Measurements from ENCODE around the gene SKP1.

Gene SKP1

DNA sequence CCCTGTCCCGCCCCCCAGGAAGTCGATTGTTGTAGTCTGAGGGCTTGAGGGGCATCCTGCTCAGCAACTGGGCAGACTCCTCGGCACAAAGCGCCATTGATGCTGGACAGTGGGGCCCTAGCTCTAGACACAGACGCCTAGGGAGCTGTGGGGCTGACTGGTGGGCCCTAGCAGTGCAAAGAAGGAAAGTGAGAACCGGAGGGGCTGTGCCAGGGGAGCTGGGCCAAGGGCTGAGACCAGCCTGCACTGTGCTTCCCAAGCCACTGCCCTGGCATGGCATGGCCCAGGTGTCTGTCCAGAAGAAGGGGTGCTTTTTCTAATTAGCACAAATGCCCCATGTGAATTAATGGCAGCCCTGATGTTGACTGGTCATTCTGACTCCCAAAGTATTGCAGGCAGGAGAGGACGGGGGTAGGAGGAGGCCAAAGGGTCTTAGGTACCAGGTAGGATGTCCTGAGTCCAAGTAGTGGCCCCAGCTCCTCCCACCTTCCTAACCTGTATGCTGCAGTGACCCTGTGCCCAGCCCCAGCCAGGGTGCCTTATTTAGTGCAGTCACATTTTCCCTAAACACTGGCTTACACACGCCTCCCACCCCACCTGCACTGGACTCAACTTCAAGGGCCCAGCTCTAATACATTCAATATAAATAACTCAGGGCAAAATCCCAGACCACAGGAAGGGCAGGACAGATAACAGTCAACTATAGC lies 46.4 kb downstream of the SKP1 start:
- DNase-seq (ENCODE audit: low read depth) = no peak

DNA sequence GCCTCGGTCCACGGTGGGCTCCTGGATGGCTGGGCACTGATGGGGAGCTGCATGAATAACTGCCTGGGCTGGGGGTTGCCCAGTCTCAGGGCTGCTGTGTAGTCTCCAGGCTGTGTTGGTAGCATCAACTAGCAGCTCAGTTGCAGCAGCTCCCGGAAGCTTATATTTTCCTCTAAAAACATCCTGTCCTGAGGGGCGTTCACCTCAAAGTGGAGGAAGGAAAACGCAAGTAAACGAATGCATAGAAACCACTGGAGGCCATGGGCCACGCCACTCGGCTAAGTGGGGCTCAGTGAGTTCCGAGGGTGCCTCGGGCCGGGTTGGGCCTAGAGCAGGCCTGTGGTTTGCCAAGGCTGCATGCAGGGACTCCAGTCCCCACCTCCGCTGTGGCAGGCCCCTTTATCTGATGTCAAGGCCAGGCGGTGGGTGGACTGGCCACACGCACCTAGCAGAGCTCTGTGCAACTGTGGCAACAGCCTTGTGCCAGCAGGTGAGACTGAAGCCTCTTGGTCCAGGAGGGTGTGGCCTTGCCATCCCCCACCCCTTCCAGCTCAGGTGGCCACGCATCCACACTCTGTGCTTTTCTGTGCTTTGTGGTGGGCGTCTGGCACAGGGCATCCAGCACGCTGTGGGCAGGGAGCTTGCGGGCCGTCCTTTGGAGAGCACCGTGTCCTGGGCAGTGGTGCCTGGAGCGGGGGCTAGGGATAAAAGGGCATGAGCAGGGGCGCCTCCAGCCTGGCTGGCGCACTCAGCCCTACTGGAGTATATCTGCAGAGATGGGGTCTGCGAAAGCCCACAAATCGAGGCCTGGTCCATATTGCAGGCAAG lies 47.1 kb downstream of the SKP1 start:
- DNase-seq (ENCODE audit: low read depth) = no peak

DNA sequence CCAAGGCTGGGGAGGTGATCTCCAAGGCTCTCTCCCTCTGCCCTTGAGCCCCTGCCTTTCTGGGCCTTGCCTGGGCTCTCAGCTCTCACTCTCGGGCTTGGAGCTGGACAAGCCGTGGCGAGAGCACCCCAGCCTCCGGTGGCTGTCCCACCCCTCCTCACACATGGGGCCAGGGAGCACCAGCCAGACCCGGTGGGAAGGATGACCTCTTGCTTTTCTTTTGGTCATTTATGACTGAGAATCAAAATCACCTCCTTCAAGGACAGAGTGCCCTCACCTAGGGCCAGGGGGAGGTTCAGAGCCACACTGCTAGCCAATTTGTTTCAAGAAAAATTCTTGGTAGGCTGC lies 48.1 kb downstream of the SKP1 start:
- DNase-seq (ENCODE audit: low read depth) = no peak

DNA sequence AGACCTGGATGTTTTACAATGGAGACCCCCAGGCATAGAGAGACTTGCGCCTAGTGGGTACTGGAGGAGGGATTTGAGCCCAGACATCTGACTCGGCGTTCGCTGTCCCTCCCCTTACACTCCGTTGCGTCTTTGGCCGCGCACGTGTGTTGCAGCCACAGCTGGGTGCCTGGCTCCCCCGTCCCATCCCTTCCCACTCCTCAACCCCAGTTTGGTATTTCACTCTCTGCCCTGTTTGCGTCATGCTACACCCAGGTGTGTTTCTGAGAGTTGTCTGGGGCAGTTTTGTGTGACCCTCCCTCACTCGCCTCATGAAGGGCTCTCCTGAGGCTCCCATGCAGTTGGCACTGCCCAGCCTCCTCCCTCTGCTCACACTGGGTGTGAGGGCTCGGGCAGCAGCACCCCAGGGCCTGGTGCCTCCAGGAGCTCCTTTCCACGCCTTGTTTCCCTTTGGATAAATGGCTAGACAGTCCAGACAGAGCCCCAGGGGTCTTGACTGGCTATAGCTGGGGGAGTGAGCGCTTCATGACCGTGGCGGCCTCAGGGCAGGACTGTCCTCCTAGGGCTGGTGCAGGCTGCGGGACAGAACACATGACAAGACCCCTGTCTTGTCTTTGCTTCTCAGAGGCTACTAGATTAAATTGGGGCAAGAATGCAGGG lies 48.6 kb downstream of the SKP1 start:
- no peak for DNase-seq (ENCODE audit: low read depth)

DNA sequence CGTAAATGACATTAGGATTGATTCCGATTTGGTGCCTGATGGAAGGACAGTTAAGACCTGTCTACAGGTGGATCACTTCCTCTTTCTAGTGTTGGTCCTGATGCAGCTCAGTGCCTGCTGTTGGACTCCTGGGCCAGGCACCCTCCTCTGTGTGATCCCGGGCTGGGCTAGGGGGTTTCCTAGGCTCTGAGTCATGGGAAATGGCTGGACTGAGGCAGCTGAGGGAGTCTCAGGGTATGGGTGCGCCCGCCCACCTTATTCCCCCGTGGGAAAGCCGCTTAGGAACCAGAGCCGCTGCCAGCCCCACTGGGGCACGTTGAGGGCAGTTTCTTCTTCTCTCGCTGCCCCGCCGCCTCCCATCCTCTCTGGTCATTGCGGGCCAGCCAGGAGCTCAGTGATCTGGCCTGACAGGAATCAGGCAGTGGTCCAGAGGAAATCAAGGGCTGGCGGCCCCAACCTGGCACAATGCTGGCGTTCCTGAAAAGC lies 49.3 kb downstream of the SKP1 start:
- DNase-seq (ENCODE audit: low read depth) = no peak

DNA sequence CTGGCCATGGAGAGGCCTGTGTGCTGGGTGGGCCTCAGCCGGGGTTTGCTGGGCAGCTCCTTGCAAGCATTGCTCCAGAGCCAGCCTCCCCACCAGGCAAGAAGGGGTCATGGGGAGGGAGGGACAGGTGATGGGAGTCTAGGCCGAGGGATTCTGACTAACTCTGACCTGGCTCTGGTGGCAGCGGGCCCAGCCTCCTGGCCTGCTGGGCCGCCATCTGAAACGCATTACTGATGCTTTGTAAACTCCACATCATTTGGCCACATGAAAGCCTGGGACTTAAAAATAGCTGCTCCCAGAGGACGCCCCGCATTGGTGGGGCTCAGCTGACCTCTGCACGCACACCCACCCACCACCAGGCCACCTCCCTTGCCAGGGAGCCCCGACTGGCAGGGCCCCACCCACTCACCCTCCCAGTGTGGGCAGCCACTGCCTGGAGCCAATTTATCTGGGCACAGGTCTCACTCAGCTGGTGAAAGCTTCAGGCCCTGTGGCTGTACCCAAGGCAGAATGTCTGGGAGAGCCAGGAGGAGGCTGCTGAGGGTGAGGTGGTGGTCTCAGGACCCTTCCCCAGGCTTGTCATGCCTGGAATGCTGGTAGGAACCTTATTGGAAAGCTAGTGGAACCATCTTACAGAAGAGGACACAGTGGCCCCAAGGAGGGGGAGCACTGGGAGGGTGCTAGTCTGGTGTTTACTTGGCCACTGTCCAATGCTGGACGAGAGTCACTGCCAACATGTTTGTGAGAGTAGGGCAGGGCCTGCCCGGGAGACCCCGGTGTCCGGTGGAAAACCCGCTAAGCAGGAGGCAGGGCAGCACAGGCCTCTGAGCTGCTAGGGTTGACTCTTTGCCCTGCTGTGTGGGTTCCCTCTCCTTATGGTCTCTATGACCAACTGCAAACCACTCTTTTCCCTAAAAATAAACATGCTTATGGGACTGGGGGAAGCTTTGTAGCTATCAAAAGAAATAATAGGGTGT lies 51.4 kb downstream of the SKP1 start:
- DNase-seq (ENCODE audit: low read depth) = no peak

DNA sequence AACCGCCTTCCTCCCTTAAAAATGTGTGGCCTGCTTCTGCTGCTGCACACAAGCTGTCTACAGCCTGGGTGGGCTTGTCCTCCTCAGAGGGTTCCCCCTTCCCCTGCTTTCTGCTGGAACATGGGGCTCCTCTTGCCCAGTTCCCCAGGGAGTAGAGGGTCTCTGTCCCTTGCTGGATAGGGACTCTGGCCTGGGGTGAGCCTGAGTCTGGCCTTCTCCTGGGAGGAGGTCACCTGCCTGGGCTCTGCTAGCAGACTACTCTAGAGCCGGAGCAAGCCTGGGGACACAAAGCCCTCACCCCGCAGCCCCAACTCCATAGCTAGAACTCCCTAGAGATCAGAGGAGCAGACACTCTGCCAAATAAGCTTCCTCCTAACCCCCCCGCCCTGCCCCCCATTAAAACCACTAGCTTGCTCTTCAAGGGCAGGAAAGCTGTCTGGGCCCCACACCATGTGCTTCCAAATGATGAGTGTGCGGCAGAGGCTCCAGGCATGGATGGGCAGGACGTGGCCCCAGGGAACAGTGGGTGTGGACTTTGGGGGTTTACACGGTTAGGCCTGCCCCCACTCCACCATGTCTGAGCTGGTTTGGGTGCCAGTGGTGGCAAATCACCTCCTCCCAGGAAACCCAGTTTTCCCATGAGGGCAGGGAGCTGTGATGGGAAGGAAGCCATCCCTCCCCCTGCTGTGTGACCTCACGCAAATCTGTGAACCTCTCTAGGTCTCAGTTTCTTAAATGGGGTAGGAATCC lies 52.3 kb downstream of the SKP1 start:
- DNase-seq (ENCODE audit: low read depth) = no peak

DNA sequence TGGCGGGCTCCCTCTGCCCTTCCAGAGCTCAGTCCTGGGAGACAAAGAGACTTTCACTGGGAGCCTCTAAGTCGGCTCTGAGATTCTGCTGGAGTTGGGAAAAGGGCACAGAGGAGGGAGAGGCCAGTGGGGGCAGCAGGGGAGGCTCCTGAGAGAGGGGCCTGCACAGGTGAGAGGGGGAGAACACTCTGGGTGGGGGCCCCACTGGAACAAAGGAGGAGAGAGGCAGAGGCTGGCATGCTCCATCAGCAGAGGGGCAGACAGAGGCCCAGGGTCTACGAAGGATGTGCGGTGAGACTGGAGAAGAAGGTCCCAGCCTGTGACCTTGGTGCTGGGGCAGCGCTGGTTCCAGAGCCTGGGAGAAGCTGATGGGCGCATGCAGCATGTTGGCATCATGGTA lies 53.4 kb downstream of the SKP1 start:
- no peak for DNase-seq (ENCODE audit: low read depth)

DNA sequence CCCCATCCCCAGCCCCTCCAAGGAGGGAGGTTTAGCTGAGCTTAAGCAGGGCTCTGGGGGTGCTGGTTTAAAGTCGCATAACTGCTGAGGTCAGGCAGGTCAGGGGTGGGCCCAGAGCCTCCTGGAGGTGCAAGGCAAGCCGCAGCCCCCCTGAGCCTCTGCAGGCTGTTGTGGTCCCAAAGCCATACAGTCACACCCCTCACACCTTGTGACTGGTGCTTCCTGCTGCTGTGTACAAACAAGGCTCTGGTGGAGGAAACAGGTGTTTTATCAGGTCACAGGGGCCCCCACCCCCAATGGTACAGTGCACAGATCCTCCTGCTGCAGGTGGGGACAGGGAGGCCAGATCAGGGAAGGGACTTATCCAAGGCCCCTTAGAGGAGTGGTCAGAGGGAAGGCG lies 54.2 kb downstream of the SKP1 start:
- no peak for DNase-seq (ENCODE audit: low read depth)

DNA sequence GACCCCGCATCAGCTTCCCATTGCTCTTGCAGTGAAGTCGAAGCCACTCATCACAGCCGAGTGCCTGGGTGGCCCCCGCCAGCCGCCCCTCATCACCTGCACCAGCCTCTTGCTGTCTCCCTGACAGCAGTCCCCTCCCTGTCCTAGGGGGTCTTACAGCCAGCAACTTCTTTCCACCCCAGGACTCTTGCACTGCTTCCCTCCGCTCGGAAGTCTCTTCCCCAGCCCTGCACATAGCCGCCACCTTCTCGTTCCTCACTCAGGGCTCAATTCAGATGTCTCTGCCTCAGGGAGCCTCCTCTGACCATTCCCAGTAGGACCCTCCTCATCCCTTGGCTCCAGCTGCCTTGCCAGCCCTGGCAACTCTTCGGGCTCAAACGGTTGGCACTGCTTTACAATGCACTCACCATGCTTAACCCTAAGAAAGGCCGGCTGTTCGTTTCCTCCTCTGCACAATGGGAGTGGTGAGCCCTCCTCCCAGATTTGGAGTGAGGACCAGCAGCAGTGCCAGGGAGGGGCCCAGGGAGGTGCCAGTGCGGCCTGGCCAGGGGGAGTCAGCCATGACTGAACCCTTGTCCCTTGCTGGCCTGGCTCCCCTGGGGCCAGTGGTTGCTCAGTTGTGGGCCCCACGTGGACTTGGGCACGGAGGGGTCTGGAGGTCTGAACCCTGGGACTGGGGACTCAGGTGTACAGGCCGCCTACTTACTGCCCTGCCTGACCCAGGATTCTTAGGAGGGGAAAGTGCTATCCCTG lies 56.2 kb downstream of the SKP1 start:
- DNase-seq (ENCODE audit: low read depth) = no peak

DNA sequence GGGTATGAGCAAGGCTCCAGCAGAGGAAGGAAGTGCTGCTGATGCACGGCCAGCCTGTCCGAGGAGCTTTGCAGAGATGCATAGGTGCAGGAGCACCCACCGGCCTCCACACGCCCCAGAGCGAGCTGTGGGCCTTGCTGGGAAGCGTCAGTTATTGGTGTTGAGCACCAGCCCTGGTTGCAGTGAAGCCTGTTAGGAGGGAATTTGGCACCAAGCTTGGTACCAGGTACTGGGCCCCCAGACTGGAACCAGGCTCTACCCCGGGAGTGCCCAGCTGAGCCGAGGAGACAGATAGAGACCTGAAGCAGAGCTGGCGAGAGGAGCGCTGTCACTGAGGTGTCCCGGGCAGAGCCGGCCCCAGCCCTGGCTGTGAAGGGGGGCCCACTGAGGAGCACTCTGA lies 57.0 kb downstream of the SKP1 start:
- no peak for DNase-seq (ENCODE audit: low read depth)

DNA sequence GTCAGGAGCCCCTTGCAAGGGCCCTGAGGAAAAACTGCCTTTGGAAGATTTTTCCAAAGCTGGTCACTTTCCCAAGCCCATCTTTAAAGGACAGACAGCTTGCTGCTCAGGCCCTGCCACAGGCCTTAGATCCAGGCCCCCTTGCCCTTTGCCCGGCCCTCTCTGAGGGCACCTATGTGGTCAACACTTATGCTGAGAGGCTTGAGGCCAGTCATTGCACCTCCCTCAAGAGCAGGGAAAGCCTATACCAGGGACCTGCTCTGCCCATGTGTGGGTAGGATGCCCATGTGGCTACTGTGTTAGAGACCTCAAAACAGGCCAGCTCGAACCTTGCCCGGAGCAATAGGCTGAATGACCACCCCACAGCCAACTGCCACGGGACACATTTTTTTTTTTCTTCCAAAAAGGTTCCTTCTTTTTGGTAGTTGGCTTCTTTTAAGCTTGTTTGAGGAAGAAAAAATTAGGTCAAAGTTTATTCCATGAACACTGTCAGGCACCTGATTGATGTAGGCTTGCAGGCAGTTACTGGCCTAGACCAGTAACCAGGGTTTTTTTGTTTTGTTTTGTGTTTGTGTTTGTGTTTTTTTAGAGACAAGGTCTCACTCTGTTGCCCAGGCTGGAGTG lies 58.4 kb downstream of the SKP1 start:
- no peak for DNase-seq (ENCODE audit: low read depth)

DNA sequence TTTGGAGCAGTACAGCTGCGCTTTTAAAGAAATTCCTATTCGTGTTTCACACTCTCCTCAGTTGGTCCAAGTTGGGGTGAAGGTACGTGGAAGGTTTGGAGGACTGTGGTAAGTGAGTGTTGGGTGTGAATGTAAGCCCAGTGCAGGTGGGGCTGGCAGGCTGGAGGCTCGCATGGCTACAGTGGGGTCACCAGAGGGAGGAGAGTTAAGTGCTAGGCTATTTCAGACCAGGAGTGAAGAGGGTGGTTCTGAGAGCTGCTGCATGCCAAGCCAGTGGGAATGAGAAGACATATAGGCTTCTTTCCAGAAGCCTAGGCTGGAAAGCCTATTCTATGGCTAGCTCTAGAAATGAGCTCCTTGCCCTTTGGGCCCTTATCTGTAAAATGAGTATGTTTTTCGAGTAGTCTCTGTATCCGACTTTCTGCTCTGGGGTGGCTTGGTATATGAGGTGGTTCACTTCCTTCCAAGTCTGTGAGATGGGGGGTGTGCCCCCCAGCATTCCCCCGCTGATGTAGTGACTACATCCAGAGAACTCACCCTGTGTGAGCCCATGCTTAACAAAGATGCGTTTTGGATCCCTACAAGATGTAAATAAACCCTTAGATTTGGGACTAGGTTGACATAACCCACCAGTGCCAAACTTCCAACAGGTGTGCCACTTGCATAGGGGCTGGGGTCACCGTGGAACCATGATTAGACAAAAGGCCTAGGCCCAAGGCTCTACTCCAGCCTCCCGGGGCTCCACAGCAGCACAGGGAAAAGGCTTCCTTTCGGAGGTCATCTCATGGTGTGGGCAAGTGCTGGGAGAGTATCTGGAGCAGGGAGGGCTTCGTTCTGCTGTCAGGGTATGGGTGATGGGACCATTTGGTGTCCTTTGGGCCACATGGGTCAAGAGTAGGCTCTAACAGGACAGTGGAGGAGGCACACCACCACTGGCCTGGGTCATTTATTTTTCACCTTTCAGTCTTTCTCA lies 59.7 kb downstream of the SKP1 start:
- no peak for DNase-seq (ENCODE audit: low read depth)

DNA sequence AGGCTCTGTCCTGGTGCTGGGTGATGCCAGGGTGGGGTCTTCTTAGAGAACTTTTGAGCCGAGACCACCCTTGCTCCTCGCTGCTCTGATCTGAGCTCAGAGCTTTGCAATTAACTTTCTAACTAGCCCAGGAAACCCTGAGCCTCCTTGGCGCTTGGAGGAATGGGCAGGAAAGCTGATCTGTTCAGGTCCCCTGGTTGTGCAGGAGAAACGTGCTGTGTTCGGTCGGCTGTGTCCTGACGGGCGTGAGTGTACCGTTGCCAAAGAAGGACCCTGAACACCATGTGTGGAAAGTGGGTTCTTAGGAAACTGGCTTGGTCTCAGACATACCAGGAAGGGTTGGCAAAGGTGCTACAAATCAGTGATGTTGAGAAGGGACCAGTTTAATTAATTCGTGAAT lies 60.5 kb downstream of the SKP1 start:
- no peak for DNase-seq (ENCODE audit: low read depth)

DNA sequence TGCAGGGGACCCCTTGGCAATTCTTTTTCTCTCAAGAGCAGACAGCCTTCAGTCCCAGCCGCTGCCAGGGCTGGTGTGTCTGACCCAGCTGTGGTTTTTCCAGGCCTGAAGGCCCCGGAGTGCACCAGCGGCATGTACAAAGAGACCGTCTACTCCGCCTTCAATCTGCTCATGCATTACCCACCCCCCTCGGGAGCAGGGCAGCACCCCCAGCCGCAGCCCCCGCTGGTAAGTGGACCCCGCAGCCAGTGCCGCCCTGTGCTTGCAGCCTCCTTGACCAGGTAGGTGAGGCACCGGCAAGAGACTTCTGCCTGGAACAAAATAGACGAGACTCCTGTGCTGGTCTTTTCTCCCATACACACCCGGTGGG lies 61.0 kb downstream of the SKP1 start:
- DNase-seq (ENCODE audit: low read depth) = no peak

DNA sequence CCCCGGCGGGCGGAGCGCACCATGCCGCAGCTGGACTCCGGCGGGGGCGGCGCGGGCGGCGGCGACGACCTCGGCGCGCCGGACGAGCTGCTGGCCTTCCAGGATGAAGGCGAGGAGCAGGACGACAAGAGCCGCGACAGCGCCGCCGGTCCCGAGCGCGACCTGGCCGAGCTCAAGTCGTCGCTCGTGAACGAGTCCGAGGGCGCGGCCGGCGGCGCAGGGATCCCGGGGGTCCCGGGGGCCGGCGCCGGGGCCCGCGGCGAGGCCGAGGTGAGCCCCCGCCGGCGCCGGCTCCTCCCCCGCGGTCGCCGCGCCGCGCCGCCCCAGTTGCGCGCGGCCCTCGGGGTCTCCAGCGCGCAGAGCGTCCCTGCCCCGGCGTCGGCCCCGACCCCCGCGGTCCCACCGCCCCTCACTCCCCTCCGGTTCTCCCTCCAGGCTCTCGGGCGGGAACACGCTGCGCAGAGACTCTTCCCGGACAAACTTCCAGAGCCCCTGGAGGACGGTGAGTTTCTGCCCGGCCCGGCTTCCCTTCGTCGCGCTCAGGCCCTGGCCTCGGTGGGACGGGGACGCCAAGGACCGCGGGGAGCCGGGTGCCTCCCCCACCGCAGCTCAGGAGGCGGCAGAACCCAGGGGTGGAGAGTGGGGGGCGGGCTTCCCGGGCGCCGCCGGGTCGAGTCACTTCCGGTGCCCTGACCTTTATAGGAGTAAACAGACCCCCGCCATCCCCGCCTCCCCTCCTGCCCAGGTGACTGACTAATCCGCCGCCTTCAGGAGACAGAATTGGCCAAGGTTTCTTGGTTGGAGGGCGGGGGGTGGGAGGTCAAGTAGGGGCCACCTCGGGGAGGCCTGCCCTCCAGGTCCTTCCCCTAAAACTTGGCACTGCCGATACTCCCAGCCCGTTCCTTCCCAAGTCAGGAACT lies 61.6 kb downstream of the SKP1 start:
- DNase-seq (ENCODE audit: low read depth) = no peak

Data from stimulated activated CD8-positive, alpha-beta memory T cell treated with anti-CD3 and anti-CD28 coated beads, Interleukin-7, amount 100 ng/mL, for 24 hours (primary cell).